Hepatocyte (in vitro differentiated cells): ENCODE results near the gene SEMA5B. TPM values are rescaled to one million over a fixed set of nuclear protein-coding genes. Genes with fewer than 3 reads are reported as not detected.

Experiments
- DNase-seq: peaks from one replicate; pipeline ENCODE4 v3.0.0-alpha.2; 2016; ENCODE audit warnings: low spot score
- H2AFZ ChIP-seq: fragments of 200-600 bp; sonication (generic); 2 replicates; pipeline ENCODE4 v1.6.0; 2016; ENCODE audit warnings: antibody characterized with exemption, mild to moderate bottlenecking
- H3K27ac ChIP-seq: fragments of 200-600 bp; sonication (generic); 2 replicates; pipeline ENCODE4 v1.5.1; 2016; ENCODE audit warnings: mild to moderate bottlenecking
- H3K27me3 ChIP-seq: fragments of 200-600 bp; sonication (generic); 2 replicates; pipeline ENCODE4 v1.6.1; 2016
- H3K36me3 ChIP-seq: fragments of 200-600 bp; sonication (generic); replicated peaks from 2 replicates; pipeline ENCODE4 v1.5.1; 2016; ENCODE audit warnings: low read depth; ENCODE audit not compliant: insufficient read depth
- H3K4me1 ChIP-seq: fragments of 200-600 bp; sonication (generic); 2 replicates; pipeline ENCODE4 v1.5.1; 2016; ENCODE audit warnings: mild to moderate bottlenecking, moderate library complexity; ENCODE audit not compliant: insufficient read depth
- H3K4me2 ChIP-seq: fragments of 200-600 bp; sonication (generic); 2 replicates; pipeline ENCODE4 v1.6.0; 2016
- H3K4me3 ChIP-seq: fragments of 200-600 bp; sonication (generic); 2 replicates; pipeline ENCODE4 v1.5.1; 2016; ENCODE audit warnings: mild to moderate bottlenecking
- H3K79me2 ChIP-seq: fragments of 200-600 bp; sonication (generic); 2 replicates; pipeline ENCODE4 v1.6.0; 2017; ENCODE audit warnings: mild to moderate bottlenecking
- H3K9me2 ChIP-seq: fragments of 200-600 bp; sonication (generic); replicated peaks from 2 replicates; pipeline ENCODE4 v1.6.0; 2017; ENCODE audit warnings: mild to moderate bottlenecking; ENCODE audit not compliant: insufficient read depth
- H3K9me3 ChIP-seq: fragments of 200-600 bp; sonication (generic); 2 replicates; pipeline ENCODE4 v1.5.1; 2016; ENCODE audit warnings: low read depth, mild to moderate bottlenecking
- H4K20me1 ChIP-seq: fragments of 200-600 bp; sonication (generic); 2 replicates; pipeline ENCODE4 v1.6.0; 2016; ENCODE audit warnings: mild to moderate bottlenecking; ENCODE audit not compliant: insufficient read depth, poor library complexity, severe bottlenecking
- EZH2 ChIP-seq: fragments of 200-600 bp; sonication (generic); IDR thresholded peaks from 2 replicates; pipeline ENCODE4 v1.6.1; 2016; ENCODE audit warnings: antibody characterized with exemption, mild to moderate bottlenecking, borderline replicate concordance
- EZH2phosphoT487 ChIP-seq: fragments of 200-600 bp; sonication (generic); IDR thresholded peaks from one replicate; pipeline ENCODE4 v1.6.1; 2018; ENCODE audit warnings: antibody characterized with exemption, mild to moderate bottlenecking, low read depth, moderate library complexity; ENCODE audit not compliant: unreplicated experiment, severe bottlenecking
- WGBS: methylation state at CpG from one replicate; pipeline ENCODE4 v1.1.6; 2016; ENCODE audit warnings: low lambda C conversion rate; ENCODE audit errors: missing lambda C conversion rate; 5-methylcytosine and 5-hydroxymethylcytosine counted together
- polyA plus RNA-seq: library from polyadenylated mRNA; unstranded; fragments of >200 nt; fragmentation: Nextera tagmentation; extraction: Ambion mirVana; gene quantifications from 2 replicates; pipeline ENCODE4 v1.2.1, GENCODE V29; 2016
- total RNA-seq: library from RNA; depleted of rRNA; stranded (reverse); fragments of >200 nt; gene quantifications from 2 replicates; pipeline ENCODE4 v1.2.3, GENCODE V29; 2014
- TF ChIP-seq, protein P1 (sequence below): fragments of 200-600 bp; sonication (generic); IDR thresholded peaks from 2 replicates; pipeline ENCODE4 v1.5.1; 2016; ENCODE audit warnings: antibody characterized with exemption, mild to moderate bottlenecking; ENCODE audit not compliant: poor library complexity

The SEMA5B gene
- total and polyA plus RNA-seq, 2 experiments from 2014 or later, result 1.4 to 4.2 TPM

DNA sequence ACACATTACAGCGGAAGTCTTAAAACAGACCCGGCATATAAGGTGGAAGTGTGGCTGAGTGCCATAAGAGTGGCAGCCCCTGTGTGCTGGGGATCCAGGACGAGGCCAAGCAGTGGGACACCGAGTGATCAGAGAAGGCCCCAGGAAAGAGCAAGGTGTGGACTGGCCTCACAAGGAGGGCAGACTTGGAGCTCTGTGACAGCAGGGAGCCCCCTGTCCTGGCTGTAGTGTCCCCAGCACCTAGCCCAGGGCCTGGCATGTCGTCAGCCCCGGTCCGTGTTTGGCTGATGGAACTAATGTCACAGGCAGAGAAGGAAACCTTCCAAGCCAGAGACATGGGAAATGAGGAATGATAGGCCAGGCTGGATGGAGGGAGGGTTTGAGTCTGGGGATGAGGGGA, 44.0 kb upstream of the SEMA5B start:
- Histone ChIP-seq H3K4me1 (peaks cover 41% of the 10 kb centered on the region), H3K9me3 (no peaks in the 10 kb centered on the region), H3K27me3 (no peaks in the 10 kb centered on the region), H3K4me3 (no peak overlapping the region), H4K20me1 (peaks cover 46% of the 10 kb centered on the region), H2AFZ (no peak overlapping the region), H3K36me3 (no peaks in the 10 kb centered on the region), H3K79me2 (peaks cover 94% of the 10 kb centered on the region), H3K9me2 (no peaks in the 10 kb centered on the region), H3K4me2 (peak overlapping the region; percentile 55), H3K27ac (peak overlapping the region; percentile 65)
- DNase-seq, result peak; percentile 29
- WGBS, result 58% methylated on average over 7 of the region's 7 CpGs
- TF ChIP-seq, protein P1, sequence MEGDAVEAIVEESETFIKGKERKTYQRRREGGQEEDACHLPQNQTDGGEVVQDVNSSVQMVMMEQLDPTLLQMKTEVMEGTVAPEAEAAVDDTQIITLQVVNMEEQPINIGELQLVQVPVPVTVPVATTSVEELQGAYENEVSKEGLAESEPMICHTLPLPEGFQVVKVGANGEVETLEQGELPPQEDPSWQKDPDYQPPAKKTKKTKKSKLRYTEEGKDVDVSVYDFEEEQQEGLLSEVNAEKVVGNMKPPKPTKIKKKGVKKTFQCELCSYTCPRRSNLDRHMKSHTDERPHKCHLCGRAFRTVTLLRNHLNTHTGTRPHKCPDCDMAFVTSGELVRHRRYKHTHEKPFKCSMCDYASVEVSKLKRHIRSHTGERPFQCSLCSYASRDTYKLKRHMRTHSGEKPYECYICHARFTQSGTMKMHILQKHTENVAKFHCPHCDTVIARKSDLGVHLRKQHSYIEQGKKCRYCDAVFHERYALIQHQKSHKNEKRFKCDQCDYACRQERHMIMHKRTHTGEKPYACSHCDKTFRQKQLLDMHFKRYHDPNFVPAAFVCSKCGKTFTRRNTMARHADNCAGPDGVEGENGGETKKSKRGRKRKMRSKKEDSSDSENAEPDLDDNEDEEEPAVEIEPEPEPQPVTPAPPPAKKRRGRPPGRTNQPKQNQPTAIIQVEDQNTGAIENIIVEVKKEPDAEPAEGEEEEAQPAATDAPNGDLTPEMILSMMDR, result no peak
- TF ChIP-seq EZH2 (no peak), EZH2phosphoT487 (no peak)

DNA sequence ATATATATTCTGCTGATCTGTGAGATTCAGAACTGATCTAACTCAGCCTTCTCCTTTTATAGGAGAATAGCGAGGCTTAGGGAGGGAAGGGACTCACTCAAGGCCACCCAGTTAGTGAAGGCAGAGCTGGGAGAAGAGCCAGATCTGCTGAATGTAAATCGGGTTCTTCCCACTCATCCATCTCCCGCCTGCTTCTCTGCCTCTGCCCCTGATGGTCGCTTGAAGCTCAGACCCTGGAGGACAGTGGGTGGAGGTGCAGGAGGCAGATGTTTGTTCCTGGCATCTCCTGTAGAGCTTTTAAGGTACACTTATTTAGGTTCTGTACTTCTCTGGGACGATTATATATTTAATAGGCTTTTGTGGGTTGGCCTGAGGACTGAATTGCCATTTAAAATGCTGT, 43.6 kb upstream of the SEMA5B start:
- 51% methylated on average over 5 of the region's 5 CpGs for WGBS
- no peaks in the 10 kb centered on the region for H3K36me3 ChIP-seq
- DNase-seq, result peak; percentile 42
- peak overlapping the region; percentile 55 for H3K4me2 ChIP-seq
- no peak overlapping the region for H2AFZ ChIP-seq
- H3K27ac ChIP-seq, result no peak overlapping the region
- H3K9me2 ChIP-seq, result no peaks in the 10 kb centered on the region
- no peak overlapping the region for H3K4me3 ChIP-seq
- TF ChIP-seq EZH2phosphoT487, result no peak
- TF ChIP-seq, protein P1, result peak; percentile 2
- H3K9me3 ChIP-seq, result no peaks in the 10 kb centered on the region
- peaks cover 46% of the 10 kb centered on the region for H4K20me1 ChIP-seq
- peaks cover 90% of the 10 kb centered on the region for H3K79me2 ChIP-seq
- peaks cover 37% of the 10 kb centered on the region for H3K4me1 ChIP-seq
- H3K27me3 ChIP-seq, result no peaks in the 10 kb centered on the region

DNA sequence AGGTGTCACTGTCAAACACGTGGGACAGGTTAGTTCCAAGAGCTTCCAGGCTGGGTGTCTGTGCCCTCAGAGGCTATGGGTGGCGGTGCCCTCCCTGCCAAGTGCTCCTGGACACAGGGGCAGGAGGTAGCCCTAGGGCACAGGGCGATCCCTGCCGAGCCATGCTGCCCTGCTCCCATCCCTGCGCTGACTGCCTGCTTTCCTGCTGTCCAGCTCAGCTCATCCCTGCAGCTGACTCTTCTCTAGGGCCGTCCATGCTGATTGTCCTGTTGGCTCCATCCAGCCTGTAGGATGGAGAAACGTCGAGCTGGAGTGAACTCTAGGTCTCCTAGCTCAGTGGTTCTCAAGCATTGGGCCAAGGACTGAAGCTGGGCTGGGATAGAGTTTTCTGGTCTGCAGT, 42.9 kb upstream of the SEMA5B start:
- Histone ChIP-seq H2AFZ (no peak overlapping the region), H3K9me2 (no peaks in the 10 kb centered on the region), H3K4me3 (no peak overlapping the region), H3K4me2 (peak overlapping the region; percentile 55), H4K20me1 (peaks cover 41% of the 10 kb centered on the region), H3K4me1 (peaks cover 37% of the 10 kb centered on the region), H3K36me3 (no peaks in the 10 kb centered on the region), H3K27me3 (no peaks in the 10 kb centered on the region), H3K79me2 (peaks cover 84% of the 10 kb centered on the region), H3K9me3 (no peaks in the 10 kb centered on the region), H3K27ac (no peak overlapping the region)
- no peak for DNase-seq
- 82% methylated on average over 8 of the region's 8 CpGs for WGBS
- TF ChIP-seq EZH2phosphoT487 (no peak), EZH2 (no peak)
- TF ChIP-seq, protein P1, result no peak
